SK-N-SH treated with all-trans-retinoic acid at 6 μM for 48 hours (cell line): ENCODE data around the gene CACNA1S.

Experiments
- ARNTL ChIP-seq: fragments of 450-650 bp; formaldehyde crosslinking; IDR thresholded peaks from 2 replicates; pipeline ENCODE4 v1.5.0; 2020; ENCODE audit warnings: low read depth, mild to moderate bottlenecking, moderate library complexity, borderline replicate concordance
- BACH2 ChIP-seq: fragments of 250-450 bp; sonication (Bioruptor Pico); IDR thresholded peaks from 2 replicates; pipeline ENCODE4 v1.9.0; 2021; ENCODE audit warnings: mild to moderate bottlenecking, borderline replicate concordance
- CSDC2 ChIP-seq: fragments of 250-450 bp; sonication (Bioruptor Pico); IDR thresholded peaks from 2 replicates; pipeline ENCODE4 v1.5.0; 2020; ENCODE audit warnings: mild to moderate bottlenecking, moderate library complexity
- ZFP30 ChIP-seq: fragments of 450-650 bp; formaldehyde crosslinking; IDR thresholded peaks from 2 replicates; pipeline ENCODE4 v1.5.0; 2022; ENCODE audit warnings: mild to moderate bottlenecking, moderate library complexity
- ZNF70 ChIP-seq: fragments of 450-650 bp; formaldehyde crosslinking; IDR thresholded peaks from 2 replicates; pipeline ENCODE4 v1.5.0; 2020; ENCODE audit warnings: mild to moderate bottlenecking, moderate library complexity
- TF ChIP-seq, protein P1 (sequence below): fragments of 250-450 bp; sonication (Bioruptor Pico); IDR thresholded peaks from 2 replicates; pipeline ENCODE4 v1.5.1; 2020; ENCODE audit warnings: low read depth, mild to moderate bottlenecking, moderate library complexity
- TF ChIP-seq, protein P2 (sequence below): fragments of 250-450 bp; sonication (Bioruptor Pico); IDR thresholded peaks from 2 replicates; pipeline ENCODE4 v1.8.0; 2020; ENCODE audit warnings: mild to moderate bottlenecking, moderate library complexity, borderline replicate concordance

DNA sequence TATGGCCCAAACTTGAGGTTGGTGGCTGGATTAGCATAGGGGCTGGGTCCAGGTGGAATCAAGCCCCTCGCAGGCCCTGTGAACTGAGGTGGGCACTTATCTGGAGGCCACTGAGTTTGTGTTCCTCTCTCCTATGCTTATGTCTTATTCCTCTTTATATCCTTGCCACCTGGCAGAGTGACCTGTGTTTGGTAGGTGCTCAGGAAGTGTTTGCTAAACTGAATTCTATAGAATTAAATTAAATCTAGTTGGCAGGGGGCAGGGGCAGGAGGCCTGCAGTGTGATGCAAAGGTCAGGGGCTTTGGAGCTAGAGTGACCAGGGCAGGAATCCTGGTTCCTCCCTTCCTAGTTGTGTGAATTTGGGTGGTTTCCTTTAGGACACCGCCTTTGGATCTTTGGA lies 43.1 kb upstream of the CACNA1S start:
- no peak for TF ChIP-seq BACH2 (CRISPR knock-in tag)
- TF ChIP-seq ZNF70: no peak
- no peak for TF ChIP-seq ARNTL (CRISPR knock-in tag)
- TF ChIP-seq ZFP30 (CRISPR knock-in tag): no peak
- TF ChIP-seq CSDC2: no peak
- TF ChIP-seq, protein P1, sequence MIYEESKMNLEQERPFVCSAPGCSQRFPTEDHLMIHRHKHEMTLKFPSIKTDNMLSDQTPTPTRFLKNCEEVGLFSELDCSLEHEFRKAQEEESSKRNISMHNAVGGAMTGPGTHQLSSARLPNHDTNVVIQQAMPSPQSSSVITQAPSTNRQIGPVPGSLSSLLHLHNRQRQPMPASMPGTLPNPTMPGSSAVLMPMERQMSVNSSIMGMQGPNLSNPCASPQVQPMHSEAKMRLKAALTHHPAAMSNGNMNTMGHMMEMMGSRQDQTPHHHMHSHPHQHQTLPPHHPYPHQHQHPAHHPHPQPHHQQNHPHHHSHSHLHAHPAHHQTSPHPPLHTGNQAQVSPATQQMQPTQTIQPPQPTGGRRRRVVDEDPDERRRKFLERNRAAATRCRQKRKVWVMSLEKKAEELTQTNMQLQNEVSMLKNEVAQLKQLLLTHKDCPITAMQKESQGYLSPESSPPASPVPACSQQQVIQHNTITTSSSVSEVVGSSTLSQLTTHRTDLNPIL (CRISPR knock-in tag): no peak
- TF ChIP-seq, protein P2, sequence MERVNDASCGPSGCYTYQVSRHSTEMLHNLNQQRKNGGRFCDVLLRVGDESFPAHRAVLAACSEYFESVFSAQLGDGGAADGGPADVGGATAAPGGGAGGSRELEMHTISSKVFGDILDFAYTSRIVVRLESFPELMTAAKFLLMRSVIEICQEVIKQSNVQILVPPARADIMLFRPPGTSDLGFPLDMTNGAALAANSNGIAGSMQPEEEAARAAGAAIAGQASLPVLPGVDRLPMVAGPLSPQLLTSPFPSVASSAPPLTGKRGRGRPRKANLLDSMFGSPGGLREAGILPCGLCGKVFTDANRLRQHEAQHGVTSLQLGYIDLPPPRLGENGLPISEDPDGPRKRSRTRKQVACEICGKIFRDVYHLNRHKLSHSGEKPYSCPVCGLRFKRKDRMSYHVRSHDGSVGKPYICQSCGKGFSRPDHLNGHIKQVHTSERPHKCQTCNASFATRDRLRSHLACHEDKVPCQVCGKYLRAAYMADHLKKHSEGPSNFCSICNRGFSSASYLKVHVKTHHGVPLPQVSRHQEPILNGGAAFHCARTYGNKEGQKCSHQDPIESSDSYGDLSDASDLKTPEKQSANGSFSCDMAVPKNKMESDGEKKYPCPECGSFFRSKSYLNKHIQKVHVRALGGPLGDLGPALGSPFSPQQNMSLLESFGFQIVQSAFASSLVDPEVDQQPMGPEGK (CRISPR knock-in tag): no peak
